WTC11 (cell line): ENCODE data around the gene GSX1. TPM values are rescaled to one million over a fixed set of nuclear protein-coding genes. Genes with fewer than 3 reads are reported as not detected.
A peak's percentile ranks its signal among the peaks of the same experiment; 100 is the strongest.
"Not testable (repeated sequence)": the region's sequence is repeated elsewhere in the genome, so short reads cannot be mapped to it uniquely, and the experiment has no call there.

ENCODE experiments used
- ATAC-seq: fragments of 200-7000 bp; cut with Tn5 transposase; 2 replicates; pipeline ENCODE4 v1.10.0; 2021; ENCODE audit warnings: mild to moderate bottlenecking, moderate library complexity
- CTCF ChIA-PET: fragments of 300-600 bp; sonication (Branson Sonifier 250); formaldehyde crosslinking; loops from one replicate; lab custom pipeline; 2021; ENCODE audit warnings: antibody characterized with exemption; lab: Charles Lee
- POLR2A ChIA-PET: fragments of 350-600 bp; sonication (Branson Sonifier 250); formaldehyde crosslinking; loops from one replicate; lab custom pipeline; 2021; ENCODE audit warnings: antibody characterized with exemption; lab: Charles Lee
- DNase-seq: peaks from one replicate; pipeline ENCODE4 v3.0.0; 2021; ENCODE audit warnings: low spot score
- H3K27ac Mint-ChIP-seq: 2 replicates; pipeline ENCODE4 v1.8.0; 2021; ENCODE audit warnings: mixed read lengths
- H3K27me3 Mint-ChIP-seq: 2 replicates; pipeline ENCODE4 v1.8.0; 2021; ENCODE audit warnings: low read depth, mild to moderate bottlenecking, moderate library complexity, mixed read lengths
- H3K36me3 Mint-ChIP-seq: 2 replicates; pipeline ENCODE4 v1.8.0; 2021; ENCODE audit warnings: mixed read lengths
- H3K4me1 Mint-ChIP-seq: 2 replicates; pipeline ENCODE4 v1.8.0; 2022; ENCODE audit warnings: mixed read lengths
- H3K4me3 Mint-ChIP-seq: 2 replicates; pipeline ENCODE4 v1.8.0; 2021; ENCODE audit warnings: mild to moderate bottlenecking, moderate library complexity, mixed read lengths
- H3K9me3 Mint-ChIP-seq: 2 replicates; pipeline ENCODE4 v1.8.0; 2021; ENCODE audit warnings: mixed read lengths
- ARID4B ChIP-seq: sonication (generic); formaldehyde crosslinking; IDR thresholded peaks from 2 replicates; pipeline ENCODE4 v1.8.0; 2023; ENCODE audit warnings: missing genetic modification reagents, mild to moderate bottlenecking, borderline replicate concordance
- ELF4 ChIP-seq: sonication (generic); formaldehyde crosslinking; IDR thresholded peaks from 2 replicates; pipeline ENCODE4 v1.8.1; 2022; ENCODE audit warnings: low read depth, mild to moderate bottlenecking, moderate library complexity, missing genetic modification reagents
- ESRRA ChIP-seq: sonication (generic); formaldehyde crosslinking; IDR thresholded peaks from 2 replicates; pipeline ENCODE4 v1.8.1; 2022; ENCODE audit warnings: mild to moderate bottlenecking, missing genetic modification reagents, borderline replicate concordance
- TEAD1 ChIP-seq: sonication (generic); formaldehyde crosslinking; IDR thresholded peaks from 2 replicates; pipeline ENCODE4 v1.8.0; 2022; ENCODE audit warnings: mild to moderate bottlenecking, missing genetic modification reagents
- ZBTB43 ChIP-seq: sonication (generic); formaldehyde crosslinking; IDR thresholded peaks from 2 replicates; pipeline ENCODE4 v1.8.1; 2023; ENCODE audit warnings: mild to moderate bottlenecking, missing genetic modification reagents
- ZNF416 ChIP-seq: fragments of 250-450 bp; sonication (Bioruptor Pico); IDR thresholded peaks from 2 replicates; pipeline ENCODE4 v1.9.0; 2021; ENCODE audit warnings: mild to moderate bottlenecking, inconsistent platforms
- ZNF423 ChIP-seq: fragments of 250-450 bp; sonication (Bioruptor Pico); IDR thresholded peaks from 2 replicates; pipeline ENCODE4 v2.1.2; 2022; ENCODE audit warnings: mild to moderate bottlenecking, moderate library complexity
- total RNA-seq: library from RNA; stranded (reverse); gene quantifications from 3 replicates; pipeline ENCODE4 v1.2.3, GENCODE V29; 2021
- TF ChIP-seq, protein P1 (sequence below): fragments of 200-600 bp; IDR thresholded peaks from 2 replicates; pipeline ENCODE4 v1.8.0; 2022; ENCODE audit warnings: antibody characterized with exemption
- TF ChIP-seq, protein P2 (sequence below): fragments of 250-450 bp; sonication (Bioruptor Pico); IDR thresholded peaks from 2 replicates; pipeline ENCODE4 v1.9.0; 2021; ENCODE audit warnings: mild to moderate bottlenecking, borderline replicate concordance

Gene GSX1
- total RNA-seq, 1 experiment from 2014 or later: not detected

DNA sequence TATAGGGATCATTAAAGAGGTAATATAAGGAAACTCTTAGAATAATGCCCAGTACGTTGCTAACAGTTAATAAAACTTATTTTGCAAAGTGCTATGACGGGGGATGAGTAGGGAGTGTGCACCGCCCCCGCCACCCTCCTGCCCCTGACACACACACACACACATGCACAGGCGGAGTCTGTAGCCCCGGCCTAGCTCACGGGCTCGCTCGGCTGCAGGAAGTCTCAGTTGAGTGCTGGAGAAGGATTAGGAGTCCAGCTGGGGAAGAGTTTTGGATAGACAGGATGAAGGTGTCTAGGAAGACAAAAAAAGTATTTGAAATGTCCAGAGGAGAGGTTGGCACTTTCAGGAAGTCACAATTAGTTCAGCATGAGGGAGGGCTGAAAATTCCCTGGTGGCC is 21.5 kb downstream of the GSX1 start (continued):
- TF ChIP-seq, protein P1, sequence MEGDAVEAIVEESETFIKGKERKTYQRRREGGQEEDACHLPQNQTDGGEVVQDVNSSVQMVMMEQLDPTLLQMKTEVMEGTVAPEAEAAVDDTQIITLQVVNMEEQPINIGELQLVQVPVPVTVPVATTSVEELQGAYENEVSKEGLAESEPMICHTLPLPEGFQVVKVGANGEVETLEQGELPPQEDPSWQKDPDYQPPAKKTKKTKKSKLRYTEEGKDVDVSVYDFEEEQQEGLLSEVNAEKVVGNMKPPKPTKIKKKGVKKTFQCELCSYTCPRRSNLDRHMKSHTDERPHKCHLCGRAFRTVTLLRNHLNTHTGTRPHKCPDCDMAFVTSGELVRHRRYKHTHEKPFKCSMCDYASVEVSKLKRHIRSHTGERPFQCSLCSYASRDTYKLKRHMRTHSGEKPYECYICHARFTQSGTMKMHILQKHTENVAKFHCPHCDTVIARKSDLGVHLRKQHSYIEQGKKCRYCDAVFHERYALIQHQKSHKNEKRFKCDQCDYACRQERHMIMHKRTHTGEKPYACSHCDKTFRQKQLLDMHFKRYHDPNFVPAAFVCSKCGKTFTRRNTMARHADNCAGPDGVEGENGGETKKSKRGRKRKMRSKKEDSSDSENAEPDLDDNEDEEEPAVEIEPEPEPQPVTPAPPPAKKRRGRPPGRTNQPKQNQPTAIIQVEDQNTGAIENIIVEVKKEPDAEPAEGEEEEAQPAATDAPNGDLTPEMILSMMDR: no peak
- no peak for TF ChIP-seq ARID4B (CRISPR knock-in tag)
- TF ChIP-seq, protein P2, sequence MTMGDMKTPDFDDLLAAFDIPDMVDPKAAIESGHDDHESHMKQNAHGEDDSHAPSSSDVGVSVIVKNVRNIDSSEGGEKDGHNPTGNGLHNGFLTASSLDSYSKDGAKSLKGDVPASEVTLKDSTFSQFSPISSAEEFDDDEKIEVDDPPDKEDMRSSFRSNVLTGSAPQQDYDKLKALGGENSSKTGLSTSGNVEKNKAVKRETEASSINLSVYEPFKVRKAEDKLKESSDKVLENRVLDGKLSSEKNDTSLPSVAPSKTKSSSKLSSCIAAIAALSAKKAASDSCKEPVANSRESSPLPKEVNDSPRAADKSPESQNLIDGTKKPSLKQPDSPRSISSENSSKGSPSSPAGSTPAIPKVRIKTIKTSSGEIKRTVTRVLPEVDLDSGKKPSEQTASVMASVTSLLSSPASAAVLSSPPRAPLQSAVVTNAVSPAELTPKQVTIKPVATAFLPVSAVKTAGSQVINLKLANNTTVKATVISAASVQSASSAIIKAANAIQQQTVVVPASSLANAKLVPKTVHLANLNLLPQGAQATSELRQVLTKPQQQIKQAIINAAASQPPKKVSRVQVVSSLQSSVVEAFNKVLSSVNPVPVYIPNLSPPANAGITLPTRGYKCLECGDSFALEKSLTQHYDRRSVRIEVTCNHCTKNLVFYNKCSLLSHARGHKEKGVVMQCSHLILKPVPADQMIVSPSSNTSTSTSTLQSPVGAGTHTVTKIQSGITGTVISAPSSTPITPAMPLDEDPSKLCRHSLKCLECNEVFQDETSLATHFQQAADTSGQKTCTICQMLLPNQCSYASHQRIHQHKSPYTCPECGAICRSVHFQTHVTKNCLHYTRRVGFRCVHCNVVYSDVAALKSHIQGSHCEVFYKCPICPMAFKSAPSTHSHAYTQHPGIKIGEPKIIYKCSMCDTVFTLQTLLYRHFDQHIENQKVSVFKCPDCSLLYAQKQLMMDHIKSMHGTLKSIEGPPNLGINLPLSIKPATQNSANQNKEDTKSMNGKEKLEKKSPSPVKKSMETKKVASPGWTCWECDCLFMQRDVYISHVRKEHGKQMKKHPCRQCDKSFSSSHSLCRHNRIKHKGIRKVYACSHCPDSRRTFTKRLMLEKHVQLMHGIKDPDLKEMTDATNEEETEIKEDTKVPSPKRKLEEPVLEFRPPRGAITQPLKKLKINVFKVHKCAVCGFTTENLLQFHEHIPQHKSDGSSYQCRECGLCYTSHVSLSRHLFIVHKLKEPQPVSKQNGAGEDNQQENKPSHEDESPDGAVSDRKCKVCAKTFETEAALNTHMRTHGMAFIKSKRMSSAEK (CRISPR knock-in tag): no peak
- no peak for TF ChIP-seq ZBTB43
- no peak for TF ChIP-seq ESRRA (CRISPR knock-in tag)

- CTCF ChIA-PET: interaction anchor here (1.3 to 5.7 kb wide), 3 partner anchors 9 to 136 kb away, joined by 4 to 41 read pairs (median 10); no protein-coding TSS in a partner anchor
- H3K4me3 Mint-ChIP-seq, ATAC-seq, H3K27ac Mint-ChIP-seq, DNase-seq, H3K9me3 Mint-ChIP-seq, H3K36me3 Mint-ChIP-seq: not testable (repeated sequence)
- Mint-ChIP-seq H3K4me1 (peaks cover 35% of the 10 kb centered on the region), H3K27me3 (peaks cover 98% of the 10 kb centered on the region)
- POLR2A ChIA-PET: interaction anchor here (0.7 kb wide), 1 partner anchor 309 kb away, joined by 4 read pairs; no protein-coding TSS in a partner anchor
These were observed 25.5 kb downstream of the GSX1 start for GRCh38 chr13:27817832-27818231.

GRCh38 chr13:27820524-27821482 is 28.5 kb downstream of the GSX1 start:
- Mint-ChIP-seq H3K4me3 (peak overlapping the region; percentile 64), H3K27ac (no peak overlapping the region), H3K4me1 (peaks cover 50% of the 10 kb centered on the region), H3K27me3 (peaks cover 99% of the 10 kb centered on the region), H3K36me3 (no peaks in the 10 kb centered on the region), H3K9me3 (no peaks in the 10 kb centered on the region)
- DNase-seq: peak; percentile 67
- POLR2A ChIA-PET: no interaction called here
- CTCF ChIA-PET: interaction anchor here (0.6 to 12.1 kb wide), 14 partner anchors 10 to 459 kb away, joined by 3 to 211 read pairs (median 6); partner anchors contain the start of gene GSX1
- no peak for TF ChIP-seq ELF4 (CRISPR knock-in tag)
- no peak for TF ChIP-seq ZNF416 (CRISPR knock-in tag)
- no peak for TF ChIP-seq TEAD1 (CRISPR knock-in tag)
- TF ChIP-seq ZNF423 (CRISPR knock-in tag): peak; percentile 96
- ATAC-seq: peak; percentile 51
